Astrocyte (in vitro differentiated cells and primary cell): Measurements from ENCODE around the gene THOC2. TPM values are rescaled to one million over a fixed set of nuclear protein-coding genes. Genes with fewer than 3 reads are reported as not detected.

Experiments
- DNase-seq: peaks from one replicate; pipeline ENCODE4 v3.0.0-alpha.2; 2010; ENCODE audit warnings: low read depth
- FAIRE-seq: peaks from 2 replicates; lab custom pipeline; 2011; peaks lifted over from hg19 to GRCh38; lab: Jason Lieb, UNC
- H2AFZ ChIP-seq: 2 replicates; pipeline ENCODE4 v1.6.0; 2012; ENCODE audit warnings: low read depth, low read length, inconsistent platforms
- H3K27ac ChIP-seq: 2 replicates; pipeline ENCODE4 v1.5.1; 2011; ENCODE audit warnings: low read depth, low read length, inconsistent platforms
- H3K27me3 ChIP-seq: 2 replicates; pipeline ENCODE4 v1.6.0; 2011; ENCODE audit warnings: low read length, inconsistent platforms; ENCODE audit not compliant: insufficient read depth
- H3K36me3 ChIP-seq: 2 replicates; pipeline ENCODE4 v1.5.1; 2011; ENCODE audit warnings: low read length, inconsistent platforms; ENCODE audit not compliant: insufficient read depth
- H3K4me1 ChIP-seq: 2 replicates; pipeline ENCODE4 v1.5.1; 2011; ENCODE audit warnings: low read length, inconsistent platforms; ENCODE audit not compliant: insufficient read depth
- H3K4me2 ChIP-seq: 2 replicates; pipeline ENCODE4 v1.6.0; 2012; ENCODE audit warnings: low read length, inconsistent platforms
- H3K4me3 ChIP-seq: 2 replicates; pipeline ENCODE4 v1.5.1; 2011; ENCODE audit warnings: low read depth, mild to moderate bottlenecking, low read length, inconsistent platforms; ENCODE audit not compliant: insufficient read depth
- H3K79me2 ChIP-seq: 2 replicates; pipeline ENCODE4 v1.6.0; 2012; ENCODE audit warnings: mild to moderate bottlenecking, low read length, inconsistent platforms; ENCODE audit not compliant: insufficient read depth
- H3K9ac ChIP-seq: 2 replicates; pipeline ENCODE4 v1.6.0; 2012; ENCODE audit warnings: mild to moderate bottlenecking, low read length, inconsistent platforms
- H3K9me3 ChIP-seq: 2 replicates; pipeline ENCODE4 v1.5.1; 2012; ENCODE audit warnings: low read depth, mild to moderate bottlenecking, low read length, inconsistent platforms; ENCODE audit not compliant: insufficient read depth
- H4K20me1 ChIP-seq: 2 replicates; pipeline ENCODE4 v1.6.0; 2012; ENCODE audit warnings: low read length, inconsistent platforms; ENCODE audit not compliant: insufficient read depth
- H3K27ac Mint-ChIP-seq: one replicate; pipeline ENCODE4 v1.8.0; 2021; ENCODE audit warnings: mild to moderate bottlenecking, mixed read lengths; ENCODE audit not compliant: unreplicated experiment
- H3K27me3 Mint-ChIP-seq: one replicate; pipeline ENCODE4 v1.8.0; 2021; ENCODE audit warnings: low read depth, mixed read lengths; ENCODE audit not compliant: unreplicated experiment
- H3K36me3 Mint-ChIP-seq: one replicate; pipeline ENCODE4 v1.8.0; 2021; ENCODE audit warnings: low read depth, mixed read lengths; ENCODE audit not compliant: unreplicated experiment
- H3K4me1 Mint-ChIP-seq: one replicate; pipeline ENCODE4 v1.8.0; 2021; ENCODE audit warnings: low read depth, mixed read lengths; ENCODE audit not compliant: unreplicated experiment
- H3K4me3 Mint-ChIP-seq: one replicate; pipeline ENCODE4 v1.8.0; 2021; ENCODE audit warnings: mild to moderate bottlenecking, moderate library complexity, mixed read lengths; ENCODE audit not compliant: unreplicated experiment
- H3K9me3 Mint-ChIP-seq: one replicate; pipeline ENCODE4 v1.8.0; 2021; ENCODE audit warnings: mild to moderate bottlenecking, mixed read lengths; ENCODE audit not compliant: unreplicated experiment
- EZH2 ChIP-seq: IDR thresholded peaks from 2 replicates; pipeline ENCODE4 v1.6.1; 2012; ENCODE audit warnings: mild to moderate bottlenecking, low read length, inconsistent platforms; ENCODE audit not compliant: insufficient read depth
- total RNA-seq: library from RNA; stranded (reverse); gene quantifications from 2 replicates; pipeline ENCODE4 v1.2.1, GENCODE V29; 2021
- TF ChIP-seq, protein P1 (sequence below): IDR thresholded peaks from 2 replicates; pipeline ENCODE4 v1.5.1; 2011; ENCODE audit warnings: low read depth, mild to moderate bottlenecking, inconsistent platforms, low read length, moderate library complexity; ENCODE audit not compliant: insufficient read depth

THOC2 gene
- total RNA-seq, 1 donor from 2014 or later = 64.8 TPM

DNA sequence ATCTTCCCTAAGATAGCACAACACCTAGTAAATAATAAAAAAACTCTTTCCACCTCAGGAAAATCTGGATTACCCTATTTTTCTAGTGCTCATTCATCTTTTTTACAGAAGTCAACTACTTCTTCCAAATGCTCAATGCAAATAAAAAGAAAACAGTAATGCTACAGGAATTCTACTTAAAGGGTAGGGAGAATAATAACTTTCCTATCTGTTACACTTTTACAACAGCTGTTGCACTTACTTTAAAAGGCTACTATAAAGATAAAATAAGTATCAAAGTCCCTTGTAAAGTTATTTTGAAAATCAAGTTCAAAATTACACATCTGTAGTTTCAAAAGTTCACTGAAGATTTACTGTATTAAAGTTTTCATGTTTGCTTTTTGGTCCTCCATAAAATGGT, 37.6 kb downstream of the THOC2 start:
- H4K20me1 ChIP-seq = no peaks in the 10 kb centered on the region
- Mint-ChIP-seq H3K27me3 (no peaks in the 10 kb centered on the region), H3K4me1 (no peaks in the 10 kb centered on the region), H3K27ac (no peak overlapping the region), H3K4me3 (no peak overlapping the region), H3K36me3 (no peaks in the 10 kb centered on the region), H3K9me3 (no peaks in the 10 kb centered on the region)
- no peak overlapping the region for H3K4me2 ChIP-seq
- DNase-seq = no peak
- no peaks in the 10 kb centered on the region for H3K27me3 ChIP-seq
- no peak overlapping the region for H3K4me3 ChIP-seq
- no peaks in the 10 kb centered on the region for H3K4me1 ChIP-seq
- no peaks in the 10 kb centered on the region for H3K9me3 ChIP-seq
- H3K36me3 ChIP-seq = peaks cover 9% of the 10 kb centered on the region
- peaks cover 5% of the 10 kb centered on the region for H3K79me2 ChIP-seq
- no peak for TF ChIP-seq EZH2
- H3K9ac ChIP-seq = no peak overlapping the region
- H3K27ac ChIP-seq = no peak overlapping the region
- FAIRE-seq = no peak
- no peak overlapping the region for H2AFZ ChIP-seq

DNA sequence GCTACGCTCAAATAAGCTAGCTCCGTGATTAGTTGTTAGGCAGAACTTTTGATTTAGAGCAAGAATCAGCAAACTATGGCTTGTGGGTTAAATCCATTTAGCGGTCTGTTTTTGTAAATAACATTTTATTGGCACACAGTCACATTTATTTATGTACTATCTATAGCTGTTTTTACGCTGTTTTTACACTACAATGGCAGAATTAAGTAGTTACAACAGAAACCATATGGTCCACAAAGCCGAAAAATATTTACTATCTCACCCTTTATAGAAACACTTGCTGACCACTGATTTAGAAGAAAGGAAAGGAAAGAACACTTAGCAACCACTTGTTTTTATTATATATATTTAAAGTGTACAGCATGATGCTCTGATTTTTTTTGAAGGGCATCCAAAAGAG, 41.1 kb downstream of the THOC2 start:
- Mint-ChIP-seq H3K27ac (no peak overlapping the region), H3K36me3 (no peaks in the 10 kb centered on the region), H3K9me3 (no peaks in the 10 kb centered on the region), H3K27me3 (no peaks in the 10 kb centered on the region), H3K4me1 (no peaks in the 10 kb centered on the region), H3K4me3 (no peak overlapping the region)
- H3K27me3 ChIP-seq = no peaks in the 10 kb centered on the region
- no peak overlapping the region for H3K4me3 ChIP-seq
- H3K4me2 ChIP-seq = no peak overlapping the region
- H2AFZ ChIP-seq = no peak overlapping the region
- H3K4me1 ChIP-seq = no peaks in the 10 kb centered on the region
- no peak overlapping the region for H3K9ac ChIP-seq
- no peak for DNase-seq
- no peaks in the 10 kb centered on the region for H4K20me1 ChIP-seq
- H3K9me3 ChIP-seq = no peaks in the 10 kb centered on the region
- peaks cover 9% of the 10 kb centered on the region for H3K36me3 ChIP-seq
- peak; percentile 84 for FAIRE-seq
- TF ChIP-seq, protein P1, sequence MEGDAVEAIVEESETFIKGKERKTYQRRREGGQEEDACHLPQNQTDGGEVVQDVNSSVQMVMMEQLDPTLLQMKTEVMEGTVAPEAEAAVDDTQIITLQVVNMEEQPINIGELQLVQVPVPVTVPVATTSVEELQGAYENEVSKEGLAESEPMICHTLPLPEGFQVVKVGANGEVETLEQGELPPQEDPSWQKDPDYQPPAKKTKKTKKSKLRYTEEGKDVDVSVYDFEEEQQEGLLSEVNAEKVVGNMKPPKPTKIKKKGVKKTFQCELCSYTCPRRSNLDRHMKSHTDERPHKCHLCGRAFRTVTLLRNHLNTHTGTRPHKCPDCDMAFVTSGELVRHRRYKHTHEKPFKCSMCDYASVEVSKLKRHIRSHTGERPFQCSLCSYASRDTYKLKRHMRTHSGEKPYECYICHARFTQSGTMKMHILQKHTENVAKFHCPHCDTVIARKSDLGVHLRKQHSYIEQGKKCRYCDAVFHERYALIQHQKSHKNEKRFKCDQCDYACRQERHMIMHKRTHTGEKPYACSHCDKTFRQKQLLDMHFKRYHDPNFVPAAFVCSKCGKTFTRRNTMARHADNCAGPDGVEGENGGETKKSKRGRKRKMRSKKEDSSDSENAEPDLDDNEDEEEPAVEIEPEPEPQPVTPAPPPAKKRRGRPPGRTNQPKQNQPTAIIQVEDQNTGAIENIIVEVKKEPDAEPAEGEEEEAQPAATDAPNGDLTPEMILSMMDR = no peak
- no peak for TF ChIP-seq EZH2
- no peaks in the 10 kb centered on the region for H3K79me2 ChIP-seq
- no peak overlapping the region for H3K27ac ChIP-seq

DNA sequence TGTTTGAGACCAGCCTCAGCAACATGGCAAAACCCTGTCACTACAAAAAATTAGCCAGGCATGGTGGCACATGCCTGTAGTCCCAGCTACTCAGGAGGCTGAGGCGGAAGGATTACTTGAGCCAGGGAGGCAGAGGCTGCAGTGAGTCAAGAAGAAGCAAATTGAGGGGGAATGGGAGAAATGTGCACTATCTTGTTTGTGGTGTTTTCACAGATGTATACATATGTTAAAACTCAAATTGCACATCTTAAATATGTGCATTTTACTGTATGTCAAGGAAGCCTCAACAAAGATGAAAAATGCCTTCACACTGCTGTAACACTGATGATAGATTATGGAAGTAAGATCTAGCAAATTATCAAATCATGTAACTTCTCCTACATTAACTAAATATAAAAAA, 44.3 kb downstream of the THOC2 start:
- FAIRE-seq (no peak), DNase-seq (no peak)
- H3K9ac ChIP-seq = no peak overlapping the region
- H3K9me3 ChIP-seq = no peaks in the 10 kb centered on the region
- no peak overlapping the region for H3K4me3 ChIP-seq
- H3K4me1 ChIP-seq = no peaks in the 10 kb centered on the region
- Mint-ChIP-seq H3K27ac (no peak overlapping the region), H3K4me3 (no peak overlapping the region), H3K4me1 (no peaks in the 10 kb centered on the region), H3K27me3 (no peaks in the 10 kb centered on the region), H3K36me3 (no peaks in the 10 kb centered on the region), H3K9me3 (no peaks in the 10 kb centered on the region)
- H4K20me1 ChIP-seq = no peaks in the 10 kb centered on the region
- TF ChIP-seq, protein P1 = no peak
- no peak for TF ChIP-seq EZH2
- peaks cover 6% of the 10 kb centered on the region for H3K36me3 ChIP-seq
- H2AFZ ChIP-seq = no peak overlapping the region
- H3K79me2 ChIP-seq = peaks cover 4% of the 10 kb centered on the region
- no peaks in the 10 kb centered on the region for H3K27me3 ChIP-seq
- H3K27ac ChIP-seq = no peak overlapping the region
- no peak overlapping the region for H3K4me2 ChIP-seq
